Muscle of arm (tissue), 12 donors: Measurements from ENCODE around the gene DSCAM. TPM values are rescaled to one million over a fixed set of nuclear protein-coding genes. Genes with fewer than 3 reads are reported as not detected.
A peak's percentile ranks its signal among the peaks of the same experiment; 100 is the strongest.
"Not testable (repeated sequence)": the region's sequence is repeated elsewhere in the genome, so short reads cannot be mapped to it uniquely, and the experiment has no call there.

Experiments used
- DNase-seq: peaks from one replicate; pipeline ENCODE4 v3.0.0-alpha.2; 2013
- polyA plus RNA-seq, 12 donors: library from polyadenylated mRNA; unstranded; fragments of 120-200 nt; gene quantifications; one replicate each; pipeline ENCODE4 v1.2.1, GENCODE V29; 2013; ENCODE audit not compliant: insufficient read length in 12 of 12

Gene DSCAM
- polyA plus RNA-seq, 12 donors = 0.54 to 2.2 (median 1.4) TPM; not detected in 1

DNA sequence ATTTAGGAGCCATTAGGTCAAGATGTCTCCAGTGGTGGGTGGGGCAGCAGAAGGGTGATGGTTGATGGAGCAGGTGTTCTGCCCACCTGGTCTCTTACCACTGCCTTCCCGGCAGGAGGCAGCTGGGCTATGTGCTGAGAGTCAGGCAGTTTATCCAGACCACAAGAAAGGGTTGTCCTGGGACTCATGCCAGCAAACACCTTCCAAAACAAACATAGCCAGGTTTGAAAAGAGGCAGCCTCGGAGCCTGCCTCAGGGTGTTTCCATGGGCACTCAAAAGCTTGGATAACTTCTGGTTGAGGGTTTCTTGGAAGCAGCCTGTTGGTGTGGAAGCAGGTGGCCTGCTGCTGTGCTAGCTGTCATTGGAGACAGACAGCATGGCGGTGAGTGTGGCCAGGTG lies 792.6 kb downstream of the DSCAM start:
- DNase-seq = no peak

DNA sequence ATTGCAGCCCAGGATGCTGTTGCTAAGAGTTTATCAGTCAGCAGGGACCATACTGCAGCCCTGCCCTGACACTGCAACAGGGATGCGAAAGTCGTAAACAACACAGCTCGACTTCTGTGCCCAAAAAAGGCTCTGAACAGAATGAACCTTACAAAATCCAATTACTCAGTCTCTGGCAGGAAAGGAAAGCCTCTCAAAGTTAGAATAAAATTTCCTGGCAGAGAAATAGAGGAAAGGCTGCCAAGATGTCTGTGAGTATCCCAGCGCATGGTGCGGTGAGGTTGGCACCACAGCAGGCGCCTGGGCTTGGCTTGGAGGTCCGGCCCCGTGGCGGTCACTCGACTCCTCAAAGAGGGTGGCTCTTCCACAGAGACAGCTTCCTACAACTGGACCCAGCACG lies 794.0 kb downstream of the DSCAM start:
- DNase-seq = peak; percentile 66

DNA sequence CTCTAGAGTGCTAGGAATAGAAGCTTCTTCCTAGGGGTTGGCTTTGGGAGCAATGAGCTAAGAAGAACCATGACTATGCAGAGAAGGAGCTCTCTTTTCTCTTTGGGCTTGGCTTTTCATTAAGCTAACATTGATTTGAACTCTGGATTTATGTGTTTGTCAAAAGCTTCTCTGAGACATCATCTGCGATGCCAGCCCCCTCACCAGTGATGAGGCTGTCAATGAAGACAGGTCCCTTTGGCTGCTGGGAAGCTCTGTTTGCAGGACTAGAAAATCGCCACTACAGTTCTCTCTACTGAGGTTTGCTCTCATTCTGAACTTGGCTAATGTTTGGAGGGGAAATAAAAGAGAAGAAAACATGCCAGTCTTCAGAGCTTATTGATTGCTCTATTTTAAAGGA lies 794.7 kb downstream of the DSCAM start:
- DNase-seq = no peak

DNA sequence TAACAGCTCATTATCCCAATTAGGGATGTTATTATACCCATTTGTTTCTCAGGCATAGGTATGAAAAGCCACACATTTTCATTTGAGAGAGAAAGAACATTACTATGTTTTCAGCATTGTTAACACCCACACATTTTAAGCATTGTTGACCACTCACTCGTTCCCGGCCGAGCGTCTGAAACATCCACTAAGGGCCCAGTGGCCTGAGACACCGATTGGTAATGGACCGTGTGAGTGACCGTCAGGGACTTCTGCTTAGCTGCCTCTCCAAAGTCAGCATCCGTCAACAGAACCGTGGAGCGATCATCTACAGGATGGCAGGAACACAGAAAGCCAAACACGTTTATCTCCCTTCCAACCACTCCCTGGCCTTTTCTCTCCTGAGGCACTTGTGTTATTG lies 795.2 kb downstream of the DSCAM start:
- DNase-seq = no peak

DNA sequence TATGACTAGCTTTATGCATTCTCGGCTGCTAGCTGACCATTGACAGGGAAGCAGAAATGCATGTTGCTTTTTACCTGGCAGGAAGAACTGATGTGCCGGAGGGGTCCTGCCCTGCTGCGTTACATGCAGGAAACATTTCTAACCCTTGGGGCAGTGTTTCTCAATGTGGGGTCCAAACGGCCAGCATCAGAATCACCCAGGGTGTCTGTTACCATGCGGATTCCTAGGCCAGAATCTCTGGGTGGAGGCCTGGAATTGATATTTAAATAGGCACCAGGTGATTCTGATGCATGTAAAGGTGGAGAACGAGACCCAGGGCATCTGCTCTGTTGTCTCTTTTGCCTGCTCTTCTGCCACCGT lies 797.0 kb downstream of the DSCAM start:
- no peak for DNase-seq

DNA sequence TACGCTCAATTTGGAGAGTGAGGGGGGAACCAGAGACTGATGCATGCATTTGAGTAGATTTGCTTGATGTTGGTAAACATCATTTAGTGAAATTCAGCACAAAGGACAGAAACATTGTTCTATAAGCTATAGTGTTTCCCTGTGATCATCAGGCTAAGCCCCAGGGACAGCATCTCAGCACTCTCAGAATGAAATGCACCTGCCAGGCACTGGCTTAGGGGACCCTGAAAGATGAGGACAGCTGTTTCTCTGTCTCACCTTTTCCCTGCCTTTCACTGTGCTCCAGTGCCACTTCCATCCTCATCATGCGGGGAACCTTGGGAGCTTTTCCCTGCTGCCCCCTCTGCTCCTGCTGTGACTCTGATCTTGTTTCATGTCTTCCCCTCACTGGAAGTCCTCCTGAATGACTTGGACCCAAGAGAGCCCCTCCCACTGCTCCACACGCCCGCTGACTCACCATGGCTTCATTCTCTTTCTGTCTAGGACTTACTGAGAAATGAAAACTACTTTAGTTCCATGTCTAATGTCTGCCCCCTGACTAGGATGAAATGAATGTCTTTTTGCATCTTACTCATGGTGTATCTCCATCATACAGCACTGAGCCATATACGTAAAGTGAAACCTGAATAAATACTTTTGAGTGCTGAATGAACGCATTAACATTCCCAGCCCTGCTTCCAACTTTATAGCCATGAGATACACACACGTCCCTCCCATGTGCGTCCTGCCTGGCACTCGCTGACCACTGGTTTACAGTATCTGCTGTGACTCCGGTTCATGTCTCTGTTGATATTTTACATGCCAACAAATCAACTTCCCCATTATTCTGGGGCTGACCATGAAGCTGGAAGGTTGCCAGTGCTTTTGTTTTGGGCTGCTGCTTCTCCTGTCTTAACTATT lies 797.7 kb downstream of the DSCAM start:
- no peak for DNase-seq

DNA sequence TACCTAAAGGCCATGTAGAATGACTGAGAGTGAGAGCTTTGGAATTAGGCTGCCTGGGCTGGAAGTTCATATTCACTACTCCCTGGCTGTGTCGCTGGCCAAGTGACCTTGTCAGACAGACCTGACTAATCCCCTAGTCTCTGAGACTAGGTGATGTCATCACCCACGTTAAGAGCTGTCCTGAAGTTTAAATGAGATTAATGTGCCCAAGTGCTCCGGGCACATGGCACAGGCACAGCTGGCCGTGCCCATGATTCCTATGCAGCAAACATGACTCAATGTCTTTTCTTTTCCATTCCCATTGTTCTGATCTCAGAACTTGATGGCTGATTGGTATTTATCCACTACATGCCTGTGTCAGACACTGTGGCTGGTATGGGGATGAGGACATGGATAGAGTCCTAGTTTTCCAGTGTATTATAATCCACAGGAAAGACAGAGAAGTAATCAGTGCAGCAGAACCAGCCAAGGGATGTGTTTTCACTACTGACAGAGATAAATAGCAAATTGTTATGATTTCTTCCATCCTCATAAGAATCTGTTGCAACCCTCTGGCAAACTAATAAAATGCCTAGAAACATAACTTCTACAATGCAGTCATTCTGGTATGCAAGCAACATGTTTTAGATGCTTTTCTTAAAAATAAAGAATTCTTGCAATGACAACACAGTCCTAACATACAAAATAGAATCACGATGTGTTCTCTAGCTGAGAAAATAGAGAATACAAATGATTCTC lies 798.8 kb downstream of the DSCAM start:
- DNase-seq = no peak

DNA sequence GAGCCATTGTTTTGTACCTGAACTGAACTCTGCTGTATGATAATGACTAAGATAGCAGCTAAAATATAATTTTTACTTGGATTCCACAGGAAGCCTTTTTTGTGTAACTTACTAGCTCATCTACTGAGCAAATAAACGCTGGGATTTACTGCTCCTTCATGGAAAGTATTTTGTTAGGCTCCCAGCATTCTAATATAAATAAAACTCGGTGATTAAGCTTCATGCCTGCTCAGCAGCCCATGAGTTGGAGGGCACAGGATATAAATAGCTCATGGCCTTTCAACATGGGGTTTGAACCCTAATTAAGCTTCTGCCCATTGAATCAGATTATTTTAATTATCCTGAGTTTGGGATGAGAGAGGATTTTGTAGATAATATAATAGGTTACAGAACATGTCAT lies 799.7 kb downstream of the DSCAM start:
- DNase-seq = no peak

DNA sequence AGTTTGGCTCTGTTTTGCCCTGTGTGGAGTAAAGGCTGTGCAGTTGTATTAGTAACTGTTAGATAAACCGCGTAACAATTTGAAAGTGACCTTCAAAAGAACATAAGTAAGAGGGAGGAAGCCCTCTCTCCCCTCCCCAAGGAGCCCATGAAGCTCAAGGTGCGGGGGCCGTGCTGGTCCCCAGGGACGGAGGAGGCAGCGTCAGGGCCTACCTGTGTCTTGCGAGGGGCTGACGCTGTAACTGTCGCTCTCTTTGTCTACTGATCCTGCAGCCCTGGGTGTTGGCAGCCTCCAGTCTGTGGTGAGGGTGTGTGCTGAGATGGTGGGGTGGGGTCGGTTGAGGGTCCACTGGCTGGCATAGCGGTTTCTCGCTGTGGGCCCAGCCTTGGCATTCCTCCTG lies 803.1 kb downstream of the DSCAM start:
- no peak for DNase-seq

DNA sequence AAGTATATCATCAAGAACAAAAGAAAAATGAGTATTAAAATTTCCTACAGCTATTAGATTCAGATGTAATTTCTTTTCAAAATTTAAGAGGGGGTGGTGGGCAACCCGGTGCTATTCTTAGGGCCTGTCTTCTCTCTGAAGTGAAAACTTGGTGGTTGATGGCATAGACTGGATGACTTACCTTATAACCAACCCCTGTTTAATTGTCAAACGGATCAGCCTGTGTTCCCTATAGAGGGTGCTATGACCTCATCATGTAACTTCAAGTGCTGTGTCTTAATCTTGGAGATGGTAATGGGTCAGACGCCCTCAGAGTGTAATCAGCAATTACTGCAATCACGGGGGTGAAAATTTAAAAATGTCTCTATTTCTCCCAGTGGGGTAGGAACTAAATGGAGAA lies 803.5 kb downstream of the DSCAM start:
- DNase-seq = no peak

DNA sequence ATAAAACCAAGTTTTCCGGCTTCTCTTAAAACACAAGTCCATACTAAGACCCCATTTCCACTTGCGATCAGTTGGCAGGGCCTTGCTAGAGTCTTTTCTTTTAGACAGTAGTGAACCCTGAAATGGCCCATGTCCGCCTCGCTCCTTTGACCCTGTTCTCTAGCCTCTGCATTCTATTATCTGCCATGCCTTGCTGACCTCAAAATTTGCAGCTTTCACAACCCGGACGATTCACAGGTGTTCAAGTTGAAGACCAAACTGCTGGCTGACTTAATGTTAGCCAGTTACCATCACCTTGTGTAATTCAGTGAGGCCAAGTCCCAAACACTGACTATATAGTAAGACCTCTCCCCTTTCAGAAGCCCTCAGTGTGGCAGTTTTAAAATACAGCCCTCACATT lies 805.5 kb downstream of the DSCAM start:
- DNase-seq = no peak

DNA sequence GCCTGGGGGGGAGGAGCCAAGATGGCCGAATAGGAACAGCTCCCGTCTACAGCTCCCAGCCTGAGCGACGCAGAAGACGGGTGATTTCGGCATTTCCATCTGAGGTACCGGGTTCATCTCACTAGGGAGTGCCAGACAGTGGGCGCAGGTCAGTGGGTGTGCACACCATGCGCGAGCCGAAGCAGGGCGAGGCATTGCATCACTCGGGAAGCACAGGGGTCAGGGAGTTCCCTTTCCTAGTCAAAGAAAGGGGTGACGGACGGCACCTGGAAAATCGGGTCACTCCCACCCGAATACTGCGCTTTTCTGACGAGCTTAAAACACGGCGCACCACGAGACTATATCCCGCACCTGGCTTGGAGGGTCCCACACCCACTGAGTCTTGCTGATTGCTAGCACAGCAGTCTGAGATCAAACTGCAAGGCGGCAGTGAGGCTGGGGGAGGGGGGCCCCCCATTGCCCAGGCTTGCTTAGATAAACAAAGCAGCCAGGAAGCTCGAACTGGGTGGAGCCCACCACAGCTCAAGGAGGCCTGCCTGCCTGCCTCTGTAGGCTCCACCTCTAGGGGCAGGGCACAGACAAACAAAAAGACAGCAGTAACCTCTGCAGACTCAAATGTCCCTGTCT lies 813.7 kb downstream of the DSCAM start:
- not testable (repeated sequence) for DNase-seq

DNA sequence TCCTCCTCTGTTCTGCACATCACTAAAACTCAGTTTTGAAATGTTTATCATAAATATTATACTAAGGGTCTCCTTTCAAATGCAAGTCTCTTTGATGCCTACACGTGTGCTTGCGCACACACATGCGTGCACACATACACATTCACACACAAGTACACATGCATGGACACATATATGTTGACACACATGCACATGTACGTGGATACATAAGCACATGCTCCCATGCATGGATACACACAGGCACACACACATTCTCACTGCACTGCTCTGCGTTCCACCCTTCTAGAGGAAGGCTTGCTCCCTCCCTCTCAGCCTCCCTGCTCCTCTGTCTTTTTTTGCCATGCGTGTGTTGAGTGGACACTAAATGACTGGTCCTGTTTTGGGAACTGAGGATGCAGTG lies 817.1 kb downstream of the DSCAM start:
- no peak for DNase-seq

DNA sequence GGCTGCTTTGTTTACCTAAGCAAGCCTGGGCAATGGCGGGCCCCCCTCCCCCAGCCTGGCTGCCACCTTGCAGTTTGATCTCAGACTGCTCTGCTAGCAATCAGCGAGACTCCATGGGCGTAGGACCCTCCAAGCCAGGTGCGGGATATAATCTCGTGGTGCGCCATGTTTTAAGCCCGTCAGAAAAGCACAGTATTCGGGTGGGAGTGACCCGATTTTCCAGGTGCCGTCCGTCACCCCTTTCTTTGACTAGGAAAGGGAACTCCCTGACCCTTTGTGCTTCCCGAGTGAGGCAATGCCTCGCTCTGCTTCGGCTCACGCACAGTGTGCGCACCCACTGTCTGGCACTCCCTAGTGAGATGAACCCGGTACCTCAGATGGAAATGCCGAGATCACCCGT lies 818.6 kb downstream of the DSCAM start:
- DNase-seq = not testable (repeated sequence)

DNA sequence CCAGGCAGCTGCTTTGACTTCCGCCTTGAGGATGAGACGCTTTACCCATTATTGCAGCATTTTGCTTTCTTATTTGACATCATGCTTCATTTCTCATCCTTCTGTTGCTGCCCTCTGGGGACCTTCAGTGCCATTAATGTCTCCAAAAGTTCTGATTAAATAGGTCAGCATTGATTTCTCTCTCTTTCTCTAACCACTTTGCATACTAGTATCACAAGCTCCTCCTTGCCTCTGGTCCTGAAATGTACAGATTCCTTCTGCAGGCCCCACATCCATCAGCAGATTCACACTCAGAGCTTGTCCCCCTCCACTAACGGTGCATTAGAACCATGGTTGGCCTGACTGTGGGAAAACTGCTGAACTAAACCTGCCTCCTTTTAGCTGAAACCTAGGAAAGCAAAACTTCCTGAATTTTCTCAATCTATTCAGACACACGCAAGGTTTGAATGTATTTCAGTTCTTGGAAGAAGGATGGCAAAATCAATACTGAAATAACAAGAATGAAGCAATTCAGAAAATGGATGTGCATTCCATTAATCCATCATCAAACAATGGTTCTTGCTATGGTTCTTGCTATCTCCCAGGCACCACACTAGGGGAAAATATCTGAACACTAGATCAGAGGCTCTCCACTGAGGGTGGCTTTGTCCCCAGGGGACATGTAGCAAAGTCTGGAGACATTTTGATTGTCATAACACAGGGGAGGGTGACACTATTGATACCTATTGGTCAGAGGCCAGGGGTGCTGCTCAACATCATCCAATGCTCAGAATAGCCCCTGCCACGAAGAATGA lies 825.2 kb downstream of the DSCAM start:
- no peak for DNase-seq

DNA sequence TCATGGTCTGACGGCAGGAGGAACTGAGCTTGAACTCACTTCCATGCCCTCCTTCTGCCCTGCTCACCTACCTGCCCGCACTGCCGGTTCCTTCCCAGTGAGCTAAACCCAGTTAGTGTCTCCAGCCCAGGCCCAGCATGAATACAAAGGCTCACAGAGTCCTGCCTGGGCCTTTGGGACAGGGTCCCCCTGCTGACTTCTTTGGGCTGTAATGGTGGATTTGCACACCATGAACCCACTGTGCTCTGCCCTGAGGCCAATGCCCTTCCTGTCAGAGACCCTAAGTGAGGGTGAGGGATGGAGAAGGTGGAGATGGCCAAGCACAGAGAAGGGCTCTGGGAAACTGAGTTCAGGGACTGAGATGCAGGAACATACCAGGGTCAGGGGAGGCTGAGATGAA lies 826.3 kb downstream of the DSCAM start:
- DNase-seq = no peak

DNA sequence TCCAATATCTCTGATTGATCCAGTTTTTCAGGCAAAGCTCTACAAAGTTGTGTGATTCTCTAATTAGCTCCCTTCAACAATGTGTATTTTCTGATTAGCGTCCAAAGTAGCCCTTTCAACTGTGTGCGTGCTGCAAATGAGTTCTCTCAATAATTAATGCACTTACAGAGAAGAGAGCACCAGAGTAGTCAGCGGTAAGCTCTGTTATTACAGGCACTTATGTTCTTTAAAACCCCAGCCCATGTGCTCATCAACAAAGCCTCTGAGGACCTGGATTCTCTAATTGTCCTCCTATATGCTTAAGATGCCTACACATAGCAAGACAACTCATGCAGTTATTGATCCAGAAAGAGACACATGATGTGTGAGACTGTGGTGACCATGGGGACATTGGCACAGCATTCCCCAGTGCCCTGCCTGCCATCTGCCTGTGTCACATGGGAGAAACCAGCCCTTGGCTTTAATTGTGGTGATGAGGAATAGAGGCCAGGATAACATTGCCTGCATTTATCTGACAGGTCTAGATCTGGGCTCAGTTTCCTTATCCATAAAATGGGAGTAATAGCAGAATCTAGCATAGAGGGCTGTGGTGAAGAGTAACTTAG lies 828.0 kb downstream of the DSCAM start:
- DNase-seq = no peak

DNA sequence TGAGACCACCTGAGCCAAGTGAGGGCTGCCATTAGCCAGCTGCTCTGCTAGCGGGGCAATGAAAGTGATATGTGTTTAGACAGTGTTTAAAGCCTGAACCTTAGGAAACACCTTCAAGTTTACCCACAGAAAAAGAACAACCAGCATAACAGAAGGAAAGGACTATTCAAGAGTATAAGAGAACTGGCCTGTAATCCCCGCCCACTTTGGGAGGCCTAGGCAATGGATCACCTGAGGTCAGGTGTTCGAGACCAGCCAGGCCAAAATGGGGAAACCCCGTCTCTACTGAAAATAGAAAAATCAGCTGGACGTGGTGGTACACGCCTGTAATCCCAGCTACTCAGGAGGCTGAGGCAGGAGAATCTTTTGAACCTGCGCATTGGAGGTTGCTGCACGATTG lies 830.3 kb downstream of the DSCAM start:
- no peak for DNase-seq

DNA sequence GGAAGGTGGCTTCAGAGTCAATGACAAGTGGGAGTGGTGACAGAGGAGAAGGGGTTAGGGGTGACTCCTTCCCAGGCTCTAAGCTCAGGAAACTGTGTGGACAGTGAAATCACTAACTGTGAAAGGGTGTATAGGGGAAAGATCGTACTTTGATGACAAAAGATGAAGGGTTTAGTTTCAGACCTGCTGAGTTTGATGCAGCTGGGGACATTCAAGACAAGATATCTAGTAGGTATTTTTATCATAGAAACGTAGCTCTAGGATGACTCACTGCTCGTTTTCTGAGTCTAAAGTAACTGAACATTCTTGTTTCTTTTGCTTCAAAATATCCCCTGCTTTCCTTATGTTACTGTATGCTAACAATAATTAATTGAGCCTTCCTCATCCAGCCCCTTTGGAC lies 830.7 kb downstream of the DSCAM start:
- no peak for DNase-seq

DNA sequence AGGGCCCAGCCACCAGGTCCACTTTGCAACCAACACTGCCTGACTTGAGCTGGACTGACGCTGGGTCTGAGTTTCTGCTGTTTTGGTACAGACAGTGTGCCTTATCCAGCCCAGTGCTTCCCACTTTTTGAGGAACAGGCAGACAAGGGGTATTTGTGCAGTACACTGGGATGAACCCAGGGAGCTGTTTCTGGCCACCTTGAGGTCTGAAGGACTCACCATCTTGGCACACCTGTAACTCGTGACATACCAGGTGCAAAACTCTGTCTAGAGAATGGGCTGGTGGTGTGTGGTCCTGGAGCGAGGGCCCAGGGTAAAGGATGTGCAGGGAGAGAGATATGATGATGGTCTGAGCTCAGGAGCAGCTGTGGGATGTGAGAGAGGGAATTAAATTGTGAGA lies 831.1 kb downstream of the DSCAM start:
- DNase-seq = no peak

DNA sequence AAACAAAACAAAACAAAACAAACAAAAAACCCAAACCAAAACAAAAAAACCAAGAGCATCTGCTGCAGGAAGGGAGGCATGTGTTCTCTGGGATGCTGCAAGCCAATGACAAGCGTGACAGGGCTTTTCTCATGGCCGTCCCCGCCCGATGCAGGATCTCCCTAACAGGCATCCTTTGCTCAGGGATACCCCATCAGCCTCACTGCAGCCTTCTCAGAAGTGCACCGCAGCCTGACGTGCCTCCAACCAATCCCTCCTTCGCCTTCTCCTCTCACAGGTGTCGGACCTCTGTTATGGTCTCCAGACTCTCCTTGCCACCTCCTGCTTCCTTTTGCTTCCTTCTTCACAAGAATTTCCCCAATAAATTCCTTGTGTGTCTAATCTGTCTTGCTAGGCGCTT lies 832.6 kb downstream of the DSCAM start:
- no peak for DNase-seq
